SK-N-MC (cell line): ENCODE measurements around the gene SAMHD1.
"Not testable (repeated sequence)": the region's sequence is repeated elsewhere in the genome, so short reads cannot be mapped to it uniquely, and the experiment has no call there.

Experiments
- EZH2 ChIP-seq: fragments of 200-600 bp; sonication (generic); IDR thresholded peaks from one replicate; pipeline ENCODE4 v1.6.1; 2017; ENCODE audit warnings: antibody characterized with exemption
- FOXP2 ChIP-seq: optimal IDR thresholded peaks from 2 replicates; pipeline ENCODE3; 2011; ENCODE audit warnings: mild to moderate bottlenecking, moderate library complexity; ENCODE audit not compliant: insufficient read depth; ENCODE audit errors: extremely low read length, control extremely low read depth
- POLR2AphosphoS5 ChIP-seq: IDR thresholded peaks from 2 replicates; pipeline ENCODE4 v1.6.1; 2012; ENCODE audit warnings: mild to moderate bottlenecking, low read depth, low read length, borderline replicate concordance

GRCh38 chr20:36841030-36841429 is 110.5 kb downstream of the SAMHD1 start:
- TF ChIP-seq POLR2AphosphoS5, EZH2, FOXP2: not testable (repeated sequence)
